GM18951 (cell line): ENCODE measurements around the gene UBE3D.

Source experiments
- POLR2A ChIP-seq: IDR thresholded peaks from 4 replicates; pipeline ENCODE4 v1.6.1; 2011; ENCODE audit warnings: mild to moderate bottlenecking; ENCODE audit not compliant: insufficient read length, insufficient read depth; ENCODE audit errors: extremely low read depth
- in situ Hi-C: fragments of 300-500 bp; cut with MboI; formaldehyde crosslinking; loops from one replicate; pipeline ENCODE4 v1.12.0; 2022; ENCODE audit warnings: low sequenced_read_pairs, mixed read lengths, inconsistent platforms; ENCODE audit not compliant: unreplicated experiment

The UBE3D gene

GRCh38 chr6:82843291-82843885, 222.3 kb downstream of the UBE3D start:
- in situ Hi-C loops: no loop called here
- TF ChIP-seq POLR2A: no peak

DNA sequence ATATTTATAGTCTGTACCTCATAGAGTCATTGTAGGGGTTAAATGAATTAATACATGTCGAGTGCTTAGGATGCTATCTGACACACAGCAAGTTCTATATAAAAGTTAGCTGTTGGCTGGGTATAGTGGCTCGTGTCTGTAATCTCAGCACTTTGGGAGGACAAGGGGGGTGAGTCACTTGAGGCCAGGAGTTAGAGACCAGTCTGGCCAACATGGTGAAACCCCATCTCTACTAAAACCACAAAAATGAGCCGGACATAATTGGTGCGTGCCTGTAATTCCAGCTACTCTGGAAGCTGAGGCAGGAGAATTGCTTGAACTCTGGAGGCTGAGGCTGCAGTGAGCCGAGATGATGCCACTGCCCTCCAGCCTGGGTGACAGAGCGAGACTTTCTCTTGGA, 222.9 kb downstream of the UBE3D start:
- in situ Hi-C loops: no loop called here
- TF ChIP-seq POLR2A: no peak
